Measurements from ENCODE around the gene RMDN3.

- TF ChIP-seq CTCF (IDR thresholded peaks at IDR 0.05) (no peak), POLR2A (IDR thresholded peaks at IDR 0.05) (no peak)
Observed at GRCh38 chr15:40762919-40763800, 8.1 kb upstream of the RMDN3 start.

Data from testis (tissue), 2 donors.